ENCODE measurements around the gene CSNK1G1.
"Not testable (repeated sequence)": the region's sequence is repeated elsewhere in the genome, so short reads cannot be mapped to it uniquely, and the experiment has no call there.

Gene CSNK1G1

GRCh38 chr15:64122936-64123351 lies 233.0 kb downstream of the CSNK1G1 start:
- DNase-seq: no peak

GRCh38 chr15:64122444-64122843 lies 233.5 kb downstream of the CSNK1G1 start:
- DNase-seq: no peak

- no peak for DNase-seq
These were observed 234.4 kb downstream of the CSNK1G1 start for GRCh38 chr15:64121614-64122013.

DNA sequence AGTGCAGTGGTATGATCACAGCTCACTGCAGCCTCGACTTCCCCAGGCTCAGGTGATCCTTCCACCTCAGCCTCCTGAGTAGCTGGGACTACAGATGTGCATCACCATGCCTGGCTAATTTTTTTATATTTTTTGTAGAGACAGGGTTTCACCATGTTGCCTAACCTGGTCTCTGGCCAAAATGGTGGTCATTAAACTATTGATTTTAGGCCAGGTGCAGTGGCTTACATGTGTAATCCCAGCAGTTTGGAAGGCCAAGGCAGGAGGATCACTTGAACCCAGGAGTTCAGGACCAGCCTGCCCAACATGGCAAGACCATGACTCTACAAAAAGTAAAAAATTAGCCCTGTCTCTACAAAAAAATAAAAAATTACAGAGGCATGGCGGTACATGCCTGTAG lies 235.7 kb downstream of the CSNK1G1 start:
- not testable (repeated sequence) for DNase-seq

GRCh38 chr15:64117759-64118487 lies 238.1 kb downstream of the CSNK1G1 start:
- no peak for DNase-seq

Measured in amniotic stem cell (primary cell).